Ovary (tissue), 9 donors: ENCODE measurements around the gene TMA16. TPM values are rescaled to one million over a fixed set of nuclear protein-coding genes. Genes with fewer than 3 reads are reported as not detected.

Source experiments
- DNase-seq, 5 donors: peaks; one replicate each; pipeline ENCODE4 v3.0.0-alpha.2; 2019 to 2020
- H3K27ac ChIP-seq, 2 donors: fragments of 200-600 bp; one replicate each; pipeline versions ENCODE4 v1.5.1 to v1.8.0; 2019 to 2022
- H3K27me3 ChIP-seq: fragments of 200-600 bp; one replicate; pipeline ENCODE4 v1.8.0; 2022
- H3K36me3 ChIP-seq: fragments of 200-600 bp; sonication (generic); one replicate; pipeline ENCODE4 v1.5.1; 2019
- H3K4me1 ChIP-seq: one replicate; pipeline ENCODE4 v1.8.1; 2013; ENCODE audit warnings: mild to moderate bottlenecking, moderate library complexity; ENCODE audit not compliant: insufficient read depth
- H3K4me3 ChIP-seq: fragments of 200-600 bp; sonication (generic); one replicate; pipeline ENCODE4 v1.5.1; 2017
- H3K9me3 ChIP-seq, 2 donors: fragments of 200-600 bp in 1 of 2; sonication (generic) in 1 of 2; one replicate each; pipeline versions ENCODE4 v1.5.1 to v1.8.1; 2013 to 2019; ENCODE audit warnings: mild to moderate bottlenecking in 1 of 2, moderate library complexity in 1 of 2
- CTCF ChIP-seq, 3 donors: fragments of 450-650 bp in 2 of 3; fragments of 200-600 bp in 1 of 3; IDR thresholded peaks; one replicate each; pipeline versions ENCODE4 v1.5.1 to v1.8.0; 2016 to 2022; ENCODE audit warnings: antibody characterized with exemption in 3 of 3, mild to moderate bottlenecking in 1 of 3
- EP300 ChIP-seq: sonication (generic); formaldehyde crosslinking; IDR thresholded peaks from one replicate; pipeline ENCODE4 v1.6.1; 2017; ENCODE audit warnings: antibody characterized with exemption
- POLR2A ChIP-seq: fragments of 450-650 bp; IDR thresholded peaks from one replicate; pipeline ENCODE4 v1.6.1; 2017; ENCODE audit warnings: antibody characterized with exemption, mild to moderate bottlenecking, moderate library complexity
- WGBS, 3 donors: extraction: QIAGEN DNeasy Blood & Tissue Kit in 1 of 3; methylation state at CpG; one replicate each; pipeline versions ENCODE4 v1.1.5 to v1.1.7; 2013 to 2017; 5-methylcytosine and 5-hydroxymethylcytosine counted together
- intact Hi-C, 4 donors: fragments of 100-400 bp; cut with DNase I; formaldehyde crosslinking; loops; one replicate each; pipeline versions ENCODE4 v1.11.0 to v1.15.1; 2022 to 2023
- polyA plus RNA-seq, 2 donors: library from polyadenylated mRNA; stranded (reverse); fragments of 200-250 nt in 1 of 2; fragments of 350-450 nt in 1 of 2; fragmentation: Illumina TruSeq in 1 of 2; extraction: RNeasy Lipid Tissue Mini Kit (QIAGEN cat#74804) in 1 of 2; gene quantifications; one replicate each; pipeline ENCODE4 v1.2.3, GENCODE V29; 2013 to 2014
- total RNA-seq, 7 donors: library from RNA; depleted of rRNA in 2 of 7; stranded (reverse); fragments of >200 nt in 2 of 7; fragmentation: NEBNext Ultra II Directional in 3 of 7; extraction: Animal tissue kit (Norgen Biotek cat#: 25700) in 3 of 7; gene quantifications; one replicate each; pipeline versions ENCODE4 v1.1.0 to v1.2.4, GENCODE V29; 2016 to 2023
- donor health status: DM: no; HTN: no; CAD: no; lungs with moderate emphysema.
- donor health status: DM: no; HTN: no; CAD: no.
- donor health status: Bipolar disorder and iron deficiency.
- donor health status: DM: yes; HTN: yes; CAD: no.
- donor health status: DM: no; HTN: no; CAD: no.
- donor health status: DM: yes; HTN: yes; CAD: no.

Gene TMA16
- total and polyA plus RNA-seq, 9 donors: 15.0 to 31.9 (median 22.3) TPM

DNA sequence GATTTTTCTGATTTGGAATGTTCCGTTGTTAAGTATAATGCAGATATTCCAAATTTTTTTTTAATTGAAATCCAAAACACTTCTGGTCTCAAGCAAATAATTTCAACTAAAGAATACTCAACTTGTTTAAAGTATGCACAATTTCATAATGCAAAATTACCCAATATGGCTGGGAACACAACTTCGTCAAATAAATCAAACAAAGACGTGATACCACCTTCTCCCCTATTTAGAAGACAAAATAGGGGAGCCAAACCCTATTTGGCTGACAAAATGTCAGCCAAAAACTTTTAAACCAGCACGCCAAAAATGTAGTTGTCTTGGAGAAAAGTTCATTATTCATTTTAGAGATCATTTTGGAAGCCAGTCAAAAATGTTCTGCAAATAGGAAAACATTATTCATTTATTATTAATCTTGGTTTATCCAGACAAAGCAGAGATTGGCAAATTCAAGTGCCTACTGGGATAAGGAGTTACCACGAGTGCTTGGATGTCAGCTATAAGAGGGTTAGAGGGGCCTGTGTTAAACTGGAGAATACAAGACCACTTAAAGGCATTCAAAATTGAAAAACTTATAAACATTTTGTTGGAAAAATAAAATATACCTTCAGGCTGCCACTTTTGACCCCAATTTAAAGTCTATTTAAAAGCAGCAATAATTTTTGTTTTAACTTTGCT, 17.6 kb upstream of the TMA16 start:
- H3K4me1 ChIP-seq: no peaks in the 10 kb centered on the region
- H3K4me3 ChIP-seq: no peak overlapping the region
- H3K27me3 ChIP-seq: no peaks in the 10 kb centered on the region
- H3K36me3 ChIP-seq: no peaks in the 10 kb centered on the region
- 32 to 36% (median 33%) methylated on average over 5 of the region's 5 CpGs for WGBS, 3 donors
- TF ChIP-seq POLR2A (no peak), CTCF (IDR thresholded peaks at IDR 0.05) (no peak), EP300 (no peak)
- no peaks in the 10 kb centered on the region for H3K9me3 ChIP-seq
- intact Hi-C loops: no loop called here
- no peak for DNase-seq
- no peak overlapping the region for H3K27ac ChIP-seq

GRCh38 chr4:163482190-163482589, 12.3 kb upstream of the TMA16 start:
- no peak for TF ChIP-seq CTCF (IDR thresholded peaks at IDR 0.05)
- no peak for TF ChIP-seq POLR2A
- no peak for TF ChIP-seq EP300
- H3K4me1 ChIP-seq: no peaks in the 10 kb centered on the region
- no peaks in the 10 kb centered on the region for H3K9me3 ChIP-seq
- H3K27me3 ChIP-seq: no peaks in the 10 kb centered on the region
- H3K36me3 ChIP-seq: no peaks in the 10 kb centered on the region
- H3K27ac ChIP-seq: no peak overlapping the region
- intact Hi-C loops: loop anchor here in 2 of 4 donors (10.0 kb wide), 1 partner anchor 63 kb away; no protein-coding TSS in a partner anchor
- DNase-seq: no peak
- H3K4me3 ChIP-seq: no peak overlapping the region
- WGBS, 3 donors: 45 to 50% (median 50%) methylated on average over 1 of the region's 1 CpG

GRCh38 chr4:163484906-163485305, 9.6 kb upstream of the TMA16 start:
- intact Hi-C loops: loop anchor here in 3 of 4 donors (5.0 to 10.0 kb wide), 2 partner anchors 57 to 60 kb away; no protein-coding TSS in a partner anchor
- TF ChIP-seq EP300 (no peak), POLR2A (no peak), CTCF (IDR thresholded peaks at IDR 0.05) (peak in 1 of 3 donors; percentile 31)
- Histone ChIP-seq H3K4me3 (no peak overlapping the region), H3K9me3 (no peaks in the 10 kb centered on the region), H3K4me1 (no peaks in the 10 kb centered on the region), H3K27me3 (no peaks in the 10 kb centered on the region), H3K36me3 (no peaks in the 10 kb centered on the region), H3K27ac (no peak overlapping the region)
- DNase-seq: peak in 3 of 5 donors; percentile 25 to 36 (median 31)
- 10 to 16% (median 12%) methylated on average over 4 of the region's 4 CpGs for WGBS, 3 donors

DNA sequence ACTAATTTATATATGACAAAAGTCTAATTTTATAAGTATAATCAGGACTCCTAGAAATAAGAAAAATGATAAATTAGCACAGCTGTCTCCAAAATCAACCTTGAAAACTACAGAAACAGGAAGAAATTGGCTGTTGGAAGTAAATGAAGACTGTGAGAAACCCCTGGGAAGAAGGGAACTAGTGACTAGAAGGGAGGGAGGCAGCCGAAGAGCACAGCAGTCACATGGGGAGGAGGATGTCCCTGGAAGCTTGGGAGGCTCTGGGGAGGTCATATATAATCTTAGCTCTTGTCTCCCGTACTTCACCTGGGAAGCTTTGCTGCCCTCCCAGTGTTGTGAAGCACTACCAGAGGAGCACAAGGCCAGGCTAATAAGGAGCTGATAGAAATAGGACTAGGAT, 8.9 kb upstream of the TMA16 start:
- intact Hi-C loops: loop anchor here in 3 of 4 donors (5.0 to 10.0 kb wide), 2 partner anchors 57 to 59 kb away; no protein-coding TSS in a partner anchor
- 44 to 53% (median 52%) methylated on average over 2 of the region's 2 CpGs for WGBS, 3 donors

More for the DNA sequence above, 8.9 kb upstream of the TMA16 start:
- no peak for DNase-seq
- no peaks in the 10 kb centered on the region for H3K4me1 ChIP-seq
- no peaks in the 10 kb centered on the region for H3K36me3 ChIP-seq
- TF ChIP-seq EP300 (no peak), CTCF (IDR thresholded peaks at IDR 0.05) (no peak)
- H3K27me3 ChIP-seq: no peaks in the 10 kb centered on the region
- no peak overlapping the region for H3K27ac ChIP-seq
- no peak overlapping the region for H3K4me3 ChIP-seq
- no peaks in the 10 kb centered on the region for H3K9me3 ChIP-seq
